RWPE2 (cell line): ENCODE measurements around the gene SASH1.
"Not testable (repeated sequence)": the region's sequence is repeated elsewhere in the genome, so short reads cannot be mapped to it uniquely, and the experiment has no call there.

Experiments
- ATAC-seq: fragments of 200-7000 bp; cut with Tn5 transposase; 3 replicates; pipeline ENCODE4 v1.9.1; 2021; ENCODE audit warnings: low read depth
- DNase-seq: peaks from one replicate; pipeline ENCODE4 v3.0.0-alpha.2; 2020; ENCODE audit warnings: low spot score
- H3K27ac ChIP-seq: fragments of 450-650 bp; 2 replicates; pipeline ENCODE4 v1.5.1; 2017; ENCODE audit warnings: mild to moderate bottlenecking; ENCODE audit not compliant: poor library complexity, severe bottlenecking
- H3K27me3 ChIP-seq: fragments of 250-450 bp; sonication (Bioruptor Pico); 2 replicates; pipeline ENCODE4 v1.5.1; 2021; ENCODE audit warnings: mild to moderate bottlenecking, moderate library complexity; ENCODE audit not compliant: insufficient read depth, poor library complexity, severe bottlenecking
- H3K36me3 ChIP-seq: fragments of 250-450 bp; sonication (Bioruptor Pico); 2 replicates; pipeline ENCODE4 v1.5.1; 2020; ENCODE audit warnings: low read depth, mild to moderate bottlenecking, moderate library complexity
- H3K4me1 ChIP-seq: fragments of 250-450 bp; sonication (Bioruptor Pico); 2 replicates; pipeline ENCODE4 v1.5.1; 2021; ENCODE audit warnings: mild to moderate bottlenecking, moderate library complexity; ENCODE audit not compliant: insufficient read depth, poor library complexity, severe bottlenecking
- H3K4me3 ChIP-seq: fragments of 250-450 bp; sonication (Bioruptor Pico); 2 replicates; pipeline ENCODE4 v1.5.1; 2021; ENCODE audit warnings: mild to moderate bottlenecking, moderate library complexity; ENCODE audit not compliant: severe bottlenecking
- H3K9me3 ChIP-seq: fragments of 250-450 bp; sonication (Bioruptor Pico); 2 replicates; pipeline ENCODE4 v1.5.1; 2021; ENCODE audit warnings: mild to moderate bottlenecking, moderate library complexity; ENCODE audit not compliant: severe bottlenecking
- TF ChIP-seq, protein P1 (sequence below): fragments of 450-650 bp; IDR thresholded peaks from one replicate; pipeline ENCODE4 v1.5.1; 2017; ENCODE audit warnings: mild to moderate bottlenecking, moderate library complexity; ENCODE audit not compliant: poor library complexity, severe bottlenecking

The SASH1 gene

DNA sequence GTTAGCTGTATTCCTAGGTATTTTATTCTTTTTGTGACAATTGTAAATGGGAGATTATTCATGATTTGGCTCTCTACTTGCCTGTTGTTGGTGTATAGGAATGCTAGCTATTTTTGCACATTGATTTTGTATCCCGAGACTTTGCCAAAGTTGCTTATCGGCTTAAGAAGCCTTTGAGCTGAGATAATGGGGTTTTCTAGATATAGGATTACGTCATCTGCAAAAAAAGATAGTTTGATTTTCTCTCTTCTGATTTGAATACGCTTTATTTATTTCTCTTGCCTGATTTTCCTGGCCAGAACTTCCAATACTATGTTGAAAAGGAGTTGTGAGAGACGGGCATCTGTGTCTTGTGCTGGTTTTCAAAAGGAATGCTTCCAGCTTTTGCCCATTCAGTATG, 241.0 kb downstream of the SASH1 start:
- no peaks in the 10 kb centered on the region for H3K4me1 ChIP-seq
- no peaks in the 10 kb centered on the region for H3K9me3 ChIP-seq
- no peak overlapping the region for H3K4me3 ChIP-seq
- no peak for DNase-seq
- H3K27ac ChIP-seq, result no peak overlapping the region
- ATAC-seq, result no peak
- TF ChIP-seq, protein P1, sequence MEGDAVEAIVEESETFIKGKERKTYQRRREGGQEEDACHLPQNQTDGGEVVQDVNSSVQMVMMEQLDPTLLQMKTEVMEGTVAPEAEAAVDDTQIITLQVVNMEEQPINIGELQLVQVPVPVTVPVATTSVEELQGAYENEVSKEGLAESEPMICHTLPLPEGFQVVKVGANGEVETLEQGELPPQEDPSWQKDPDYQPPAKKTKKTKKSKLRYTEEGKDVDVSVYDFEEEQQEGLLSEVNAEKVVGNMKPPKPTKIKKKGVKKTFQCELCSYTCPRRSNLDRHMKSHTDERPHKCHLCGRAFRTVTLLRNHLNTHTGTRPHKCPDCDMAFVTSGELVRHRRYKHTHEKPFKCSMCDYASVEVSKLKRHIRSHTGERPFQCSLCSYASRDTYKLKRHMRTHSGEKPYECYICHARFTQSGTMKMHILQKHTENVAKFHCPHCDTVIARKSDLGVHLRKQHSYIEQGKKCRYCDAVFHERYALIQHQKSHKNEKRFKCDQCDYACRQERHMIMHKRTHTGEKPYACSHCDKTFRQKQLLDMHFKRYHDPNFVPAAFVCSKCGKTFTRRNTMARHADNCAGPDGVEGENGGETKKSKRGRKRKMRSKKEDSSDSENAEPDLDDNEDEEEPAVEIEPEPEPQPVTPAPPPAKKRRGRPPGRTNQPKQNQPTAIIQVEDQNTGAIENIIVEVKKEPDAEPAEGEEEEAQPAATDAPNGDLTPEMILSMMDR, result no peak
- H3K27me3 ChIP-seq, result no peaks in the 10 kb centered on the region
- H3K36me3 ChIP-seq, result no peaks in the 10 kb centered on the region

DNA sequence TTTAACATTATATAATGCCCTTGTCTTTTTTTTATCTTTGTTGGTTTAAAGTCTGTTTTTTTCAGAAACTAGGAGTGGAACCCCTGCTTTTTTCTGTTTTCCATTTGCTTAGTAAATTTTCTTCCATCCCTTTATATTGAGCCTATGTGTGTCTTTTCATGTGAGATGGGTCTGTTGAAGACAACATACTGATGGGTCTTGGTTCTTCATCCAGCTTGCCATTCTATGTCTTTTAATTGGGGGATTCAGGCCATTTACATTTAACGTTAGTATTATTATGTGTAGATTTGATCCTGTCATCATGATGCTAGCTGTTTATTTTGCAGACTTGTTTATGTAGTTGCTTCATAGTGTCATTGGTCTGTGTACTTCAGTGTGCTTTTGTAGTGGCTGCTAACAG, 243.0 kb downstream of the SASH1 start:
- not testable (repeated sequence) for DNase-seq, H3K4me1 ChIP-seq, H3K27ac ChIP-seq, H3K36me3 ChIP-seq, H3K4me3 ChIP-seq, H3K9me3 ChIP-seq, H3K27me3 ChIP-seq, ATAC-seq

DNA sequence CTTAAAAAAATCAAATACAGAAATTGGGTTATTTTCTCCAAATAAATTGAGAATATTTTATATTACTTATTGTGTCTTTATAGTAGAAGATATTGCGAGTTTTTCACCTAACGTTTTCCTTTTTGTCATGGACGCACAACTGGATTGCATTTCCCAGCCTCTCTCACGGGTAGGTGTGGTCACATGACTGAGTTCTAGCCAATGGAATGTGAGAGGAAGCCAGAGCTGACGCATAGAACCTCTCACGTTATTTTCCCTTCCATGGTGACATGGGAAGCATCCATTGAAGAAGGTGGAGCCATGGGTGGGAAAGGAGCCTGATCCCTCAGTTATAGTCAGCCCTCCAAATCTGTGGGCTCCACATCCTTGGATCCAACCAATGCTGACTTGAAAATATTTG, 248.2 kb downstream of the SASH1 start:
- TF ChIP-seq, protein P1, result no peak
- no peak overlapping the region for H3K27ac ChIP-seq
- no peaks in the 10 kb centered on the region for H3K36me3 ChIP-seq
- ATAC-seq, result no peak
- H3K4me1 ChIP-seq, result no peaks in the 10 kb centered on the region
- no peak overlapping the region for H3K4me3 ChIP-seq
- DNase-seq, result no peak
- H3K27me3 ChIP-seq, result no peaks in the 10 kb centered on the region
- H3K9me3 ChIP-seq, result no peaks in the 10 kb centered on the region

DNA sequence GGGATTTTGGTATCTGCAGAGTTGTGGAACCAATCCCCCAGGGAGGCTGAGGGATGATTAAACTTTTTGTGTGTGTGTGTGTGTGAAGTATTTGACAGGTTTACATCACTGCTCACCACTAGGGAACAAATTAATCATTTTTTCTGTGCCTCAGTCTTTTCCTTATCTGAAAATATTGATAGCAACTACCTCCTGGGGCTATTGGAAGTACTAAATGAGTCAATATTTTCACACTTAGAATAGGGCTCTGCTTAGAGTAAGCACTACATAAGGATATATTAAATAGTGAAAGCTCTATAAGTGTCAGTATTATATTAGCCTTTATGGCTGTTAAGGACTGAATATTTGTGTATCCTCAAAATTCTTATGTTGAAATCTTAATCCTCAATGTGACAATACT, 249.0 kb downstream of the SASH1 start:
- no peak for ATAC-seq
- DNase-seq, result no peak
- Histone ChIP-seq H3K27ac (no peak overlapping the region), H3K4me1 (no peaks in the 10 kb centered on the region), H3K4me3 (no peak overlapping the region), H3K9me3 (no peaks in the 10 kb centered on the region), H3K27me3 (no peaks in the 10 kb centered on the region), H3K36me3 (no peaks in the 10 kb centered on the region)
- TF ChIP-seq, protein P1, result no peak

DNA sequence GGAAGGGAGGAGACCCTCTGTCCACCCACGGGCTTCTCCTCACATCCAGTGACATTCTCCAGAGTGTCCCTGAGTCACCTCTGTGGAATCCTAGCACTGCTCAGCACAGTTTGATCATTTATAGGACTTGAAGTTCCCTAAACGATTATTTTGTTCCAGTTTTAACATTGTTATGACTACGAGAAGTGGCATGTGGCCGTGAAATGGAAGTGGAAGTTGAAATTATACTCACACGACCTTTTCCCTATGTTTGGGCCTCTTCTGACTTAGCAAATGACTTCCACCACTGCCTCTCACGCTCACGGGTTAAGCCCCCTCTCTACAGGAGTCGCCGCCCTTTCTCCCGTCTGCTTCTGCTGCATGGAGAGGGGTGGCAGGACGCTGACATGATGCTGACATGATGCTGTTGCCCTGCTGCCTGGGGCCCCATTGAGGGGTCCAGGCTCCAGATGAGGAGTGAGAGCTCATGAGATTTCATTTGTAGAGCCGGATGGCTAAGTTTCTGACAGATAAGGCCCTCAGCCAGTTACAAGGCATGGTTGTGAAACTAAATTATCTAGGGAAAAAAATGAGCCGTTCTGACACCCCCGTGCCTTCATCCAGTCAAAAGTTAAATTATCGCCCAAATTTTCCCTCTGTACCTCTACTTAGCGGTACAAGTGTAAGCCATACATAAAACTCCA, 250.6 kb downstream of the SASH1 start:
- H3K27me3 ChIP-seq, result no peaks in the 10 kb centered on the region
- H3K9me3 ChIP-seq, result no peaks in the 10 kb centered on the region
- ATAC-seq (no peak), DNase-seq (no peak)
- H3K4me1 ChIP-seq, result no peaks in the 10 kb centered on the region
- H3K4me3 ChIP-seq, result no peak overlapping the region
- H3K36me3 ChIP-seq, result no peaks in the 10 kb centered on the region
- H3K27ac ChIP-seq, result no peak overlapping the region
- TF ChIP-seq, protein P1, result no peak
